ENCODE data around the gene B4GALNT3. TPM values are rescaled to one million over a fixed set of nuclear protein-coding genes. Genes with fewer than 3 reads are reported as not detected.
A peak's percentile ranks its signal among the peaks of the same experiment; 100 is the strongest.

B4GALNT3 gene
- total and polyA plus RNA-seq, 2 of the 13 experiments (the other 11 are each of a cell fraction or from before 2014, with no cell fraction given), result 3.2 to 4.4 TPM

DNA sequence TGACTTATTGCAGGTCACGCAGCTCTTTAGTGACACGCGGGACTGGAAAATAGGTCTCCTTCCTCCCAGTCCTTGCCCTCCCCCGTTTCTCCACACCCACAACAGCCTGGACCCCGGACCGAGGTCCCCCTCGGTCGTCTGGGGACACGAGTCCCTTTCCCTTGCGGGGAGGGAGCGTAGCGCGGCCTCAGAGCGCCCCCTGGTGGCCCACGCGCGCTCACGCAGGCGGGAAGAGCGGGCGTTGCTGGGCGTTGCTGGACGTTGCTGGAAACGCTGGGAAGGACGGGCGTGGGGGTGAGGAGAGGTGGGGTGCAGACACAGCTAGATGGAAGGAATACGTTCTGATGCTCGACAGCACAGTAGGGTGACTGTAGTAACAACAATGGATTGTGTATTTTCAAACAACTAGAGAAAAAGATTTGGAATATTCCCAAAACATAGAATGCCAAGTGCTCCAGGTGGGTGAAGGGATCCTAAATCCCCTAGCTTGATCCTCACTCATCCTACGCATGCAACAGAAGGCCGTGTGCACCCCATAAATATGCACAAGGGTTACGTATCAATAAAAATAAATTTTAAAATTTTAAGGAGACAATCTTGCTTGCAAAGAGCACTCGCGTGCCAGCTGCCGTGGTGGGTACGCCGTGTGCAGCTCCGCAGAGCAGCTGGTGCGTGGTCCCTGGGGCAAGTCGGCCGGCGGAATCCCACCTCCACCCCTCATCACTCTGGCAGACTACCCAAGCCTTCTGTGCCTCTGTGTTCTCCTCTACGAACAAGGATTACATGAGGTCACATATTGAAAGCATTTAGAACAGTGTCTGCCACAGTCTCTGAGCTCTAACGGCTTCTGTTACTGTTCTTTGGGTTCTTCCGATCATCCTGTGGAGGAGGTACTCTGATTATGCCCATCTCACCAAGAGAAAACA, 87.4 kb downstream of the B4GALNT3 start (continued):
- no peak for TF ChIP-seq ZBTB1 (CRISPR knock-in tag; IDR thresholded peaks at IDR 0.05; ENCODE audit: borderline replicate concordance)
- TF ChIP-seq, protein P1, sequence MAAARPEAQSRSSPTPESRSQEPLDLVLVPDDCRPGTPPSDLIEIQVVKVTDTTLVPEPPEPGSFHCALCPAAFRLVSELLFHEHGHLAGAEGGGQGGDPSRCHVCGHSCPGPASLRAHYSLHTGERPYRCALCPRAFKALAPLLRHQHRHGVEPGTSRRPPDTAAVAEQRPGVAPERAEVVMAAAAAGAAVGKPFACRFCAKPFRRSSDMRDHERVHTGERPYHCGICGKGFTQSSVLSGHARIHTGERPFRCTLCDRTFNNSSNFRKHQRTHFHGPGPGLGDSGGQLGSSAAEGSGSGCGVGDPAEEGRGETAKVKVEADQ (CRISPR knock-in tag; IDR thresholded peaks at IDR 0.05; ENCODE audit: borderline replicate concordance), result no peak
- TF ChIP-seq, protein P2, sequence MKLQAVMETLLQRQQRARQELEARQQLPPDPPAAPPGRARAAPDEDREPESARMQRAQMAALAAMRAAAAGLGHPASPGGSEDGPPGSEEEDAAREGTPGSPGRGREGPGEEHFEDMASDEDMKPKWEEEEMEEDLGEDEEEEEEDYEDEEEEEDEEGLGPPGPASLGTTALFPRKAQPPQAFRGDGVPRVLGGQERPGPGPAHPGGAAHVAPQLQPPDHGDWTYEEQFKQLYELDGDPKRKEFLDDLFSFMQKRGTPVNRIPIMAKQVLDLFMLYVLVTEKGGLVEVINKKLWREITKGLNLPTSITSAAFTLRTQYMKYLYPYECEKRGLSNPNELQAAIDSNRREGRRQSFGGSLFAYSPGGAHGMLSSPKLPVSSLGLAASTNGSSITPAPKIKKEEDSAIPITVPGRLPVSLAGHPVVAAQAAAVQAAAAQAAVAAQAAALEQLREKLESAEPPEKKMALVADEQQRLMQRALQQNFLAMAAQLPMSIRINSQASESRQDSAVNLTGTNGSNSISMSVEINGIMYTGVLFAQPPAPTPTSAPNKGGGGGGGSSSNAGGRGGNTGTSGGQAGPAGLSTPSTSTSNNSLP (IDR thresholded peaks at IDR 0.05; ENCODE audit: low read depth, low read length), result no peak
- peak; percentile 57; the same call in 1 of the 2 replicates for TF ChIP-seq GABPB1 (CRISPR knock-in tag; IDR thresholded peaks at IDR 0.05)
- TF ChIP-seq, protein P3, sequence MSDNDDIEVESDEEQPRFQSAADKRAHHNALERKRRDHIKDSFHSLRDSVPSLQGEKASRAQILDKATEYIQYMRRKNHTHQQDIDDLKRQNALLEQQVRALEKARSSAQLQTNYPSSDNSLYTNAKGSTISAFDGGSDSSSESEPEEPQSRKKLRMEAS (IDR thresholded peaks at IDR 0.05), result peak; percentile 22; the same call in 1 of the 2 replicates
- TF ChIP-seq YY1 (IDR thresholded peaks at IDR 0.05; ENCODE audit: insufficient read depth, insufficient replicate concordance, low read depth, low read length), result peak; percentile 42
- TF ChIP-seq NCOA5 (CRISPR knock-in tag; IDR thresholded peaks at IDR 0.05), result no peak
- TF ChIP-seq SMC3 (IDR thresholded peaks at IDR 0.05; ENCODE audit: low read length), result peak; percentile 73; the same call in 1 of the 2 replicates
- TF ChIP-seq HOXA7 (CRISPR knock-in tag; IDR thresholded peaks at IDR 0.05), result no peak
- no peak for TF ChIP-seq MEF2D (CRISPR knock-in tag; IDR thresholded peaks at IDR 0.05)
- TF ChIP-seq, protein P4, sequence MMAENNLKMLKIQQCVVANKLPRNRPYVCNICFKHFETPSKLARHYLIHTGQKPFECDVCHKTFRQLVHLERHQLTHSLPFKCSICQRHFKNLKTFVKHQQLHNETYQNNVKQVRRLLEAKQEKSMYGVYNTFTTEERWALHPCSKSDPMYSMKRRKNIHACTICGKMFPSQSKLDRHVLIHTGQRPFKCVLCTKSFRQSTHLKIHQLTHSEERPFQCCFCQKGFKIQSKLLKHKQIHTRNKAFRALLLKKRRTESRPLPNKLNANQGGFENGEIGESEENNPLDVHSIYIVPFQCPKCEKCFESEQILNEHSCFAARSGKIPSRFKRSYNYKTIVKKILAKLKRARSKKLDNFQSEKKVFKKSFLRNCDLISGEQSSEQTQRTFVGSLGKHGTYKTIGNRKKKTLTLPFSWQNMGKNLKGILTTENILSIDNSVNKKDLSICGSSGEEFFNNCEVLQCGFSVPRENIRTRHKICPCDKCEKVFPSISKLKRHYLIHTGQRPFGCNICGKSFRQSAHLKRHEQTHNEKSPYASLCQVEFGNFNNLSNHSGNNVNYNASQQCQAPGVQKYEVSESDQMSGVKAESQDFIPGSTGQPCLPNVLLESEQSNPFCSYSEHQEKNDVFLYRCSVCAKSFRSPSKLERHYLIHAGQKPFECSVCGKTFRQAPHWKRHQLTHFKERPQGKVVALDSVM (CRISPR knock-in tag; IDR thresholded peaks at IDR 0.05), result no peak
- TF ChIP-seq MYC (CRISPR knock-in tag; IDR thresholded peaks at IDR 0.05; ENCODE audit: borderline replicate concordance), result peak; percentile 25; the same call in 1 of the 2 replicates
- peak; percentile 49; the same call in 1 of the 2 replicates for TF ChIP-seq KDM5B (CRISPR knock-in tag; IDR thresholded peaks at IDR 0.05; ENCODE audit: borderline replicate concordance)
- no peak for TF ChIP-seq SIX4 (CRISPR knock-in tag; IDR thresholded peaks at IDR 0.05)
- TF ChIP-seq, protein P5, sequence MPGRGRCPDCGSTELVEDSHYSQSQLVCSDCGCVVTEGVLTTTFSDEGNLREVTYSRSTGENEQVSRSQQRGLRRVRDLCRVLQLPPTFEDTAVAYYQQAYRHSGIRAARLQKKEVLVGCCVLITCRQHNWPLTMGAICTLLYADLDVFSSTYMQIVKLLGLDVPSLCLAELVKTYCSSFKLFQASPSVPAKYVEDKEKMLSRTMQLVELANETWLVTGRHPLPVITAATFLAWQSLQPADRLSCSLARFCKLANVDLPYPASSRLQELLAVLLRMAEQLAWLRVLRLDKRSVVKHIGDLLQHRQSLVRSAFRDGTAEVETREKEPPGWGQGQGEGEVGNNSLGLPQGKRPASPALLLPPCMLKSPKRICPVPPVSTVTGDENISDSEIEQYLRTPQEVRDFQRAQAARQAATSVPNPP (CRISPR knock-in tag; IDR thresholded peaks at IDR 0.05), result no peak
- TF ChIP-seq, protein P6, sequence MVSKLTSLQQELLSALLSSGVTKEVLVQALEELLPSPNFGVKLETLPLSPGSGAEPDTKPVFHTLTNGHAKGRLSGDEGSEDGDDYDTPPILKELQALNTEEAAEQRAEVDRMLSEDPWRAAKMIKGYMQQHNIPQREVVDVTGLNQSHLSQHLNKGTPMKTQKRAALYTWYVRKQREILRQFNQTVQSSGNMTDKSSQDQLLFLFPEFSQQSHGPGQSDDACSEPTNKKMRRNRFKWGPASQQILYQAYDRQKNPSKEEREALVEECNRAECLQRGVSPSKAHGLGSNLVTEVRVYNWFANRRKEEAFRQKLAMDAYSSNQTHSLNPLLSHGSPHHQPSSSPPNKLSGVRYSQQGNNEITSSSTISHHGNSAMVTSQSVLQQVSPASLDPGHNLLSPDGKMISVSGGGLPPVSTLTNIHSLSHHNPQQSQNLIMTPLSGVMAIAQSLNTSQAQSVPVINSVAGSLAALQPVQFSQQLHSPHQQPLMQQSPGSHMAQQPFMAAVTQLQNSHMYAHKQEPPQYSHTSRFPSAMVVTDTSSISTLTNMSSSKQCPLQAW (CRISPR knock-in tag; IDR thresholded peaks at IDR 0.05), result peak; percentile 35; the same call in 1 of the 2 replicates
- TF ChIP-seq MTF2 (CRISPR knock-in tag; IDR thresholded peaks at IDR 0.05; ENCODE audit: borderline replicate concordance), result no peak
- TF ChIP-seq ZNF619 (CRISPR knock-in tag; IDR thresholded peaks at IDR 0.05), result 0 out of 2 replicates have a peak, but pooled peaks have one; percentile 48
- TF ChIP-seq GATA4 (IDR thresholded peaks at IDR 0.05; ENCODE audit: borderline replicate concordance, low read depth), result no peak
- 0 out of 2 replicates have a peak, but pooled peaks have one; percentile 42 for TF ChIP-seq MIER2 (CRISPR knock-in tag; IDR thresholded peaks at IDR 0.05)
